Measurements from ENCODE around the gene NLRC5.
"Not testable (repeated sequence)": the region's sequence is repeated elsewhere in the genome, so short reads cannot be mapped to it uniquely, and the experiment has no call there.

The NLRC5 gene

GRCh38 chr16:57096793-57097192 is 107.4 kb downstream of the NLRC5 start:
- H3K4me3 ChIP-seq (ENCODE audit: low read depth, low read length), result no peak overlapping the region
- TF ChIP-seq CTCF (IDR thresholded peaks at IDR 0.05; ENCODE audit: insufficient read depth, low read depth, low read length, missing control alignments), result no peak
- no peak for DNase-seq (ENCODE audit: low read depth)

GRCh38 chr16:57098188-57098841 is 109.0 kb downstream of the NLRC5 start:
- no peak for TF ChIP-seq CTCF (IDR thresholded peaks at IDR 0.05; ENCODE audit: insufficient read depth, low read depth, low read length, missing control alignments)
- no peak for DNase-seq (ENCODE audit: low read depth)
- no peak overlapping the region for H3K4me3 ChIP-seq (ENCODE audit: low read depth, low read length)

GRCh38 chr16:57099965-57100364 is 110.6 kb downstream of the NLRC5 start:
- not testable (repeated sequence) for H3K4me3 ChIP-seq (ENCODE audit: low read depth, low read length); DNase-seq (ENCODE audit: low read depth)

- no peak overlapping the region for H3K4me3 ChIP-seq (ENCODE audit: low read depth, low read length)
- no peak for DNase-seq (ENCODE audit: low read depth)
- TF ChIP-seq CTCF (IDR thresholded peaks at IDR 0.05; ENCODE audit: insufficient read depth, low read depth, low read length, missing control alignments), result no peak
These were observed 111.1 kb downstream of the NLRC5 start for GRCh38 chr16:57100445-57100844.

GRCh38 chr16:57102888-57103851 is 113.8 kb downstream of the NLRC5 start:
- TF ChIP-seq CTCF (IDR thresholded peaks at IDR 0.05; ENCODE audit: insufficient read depth, low read depth, low read length, missing control alignments), result no peak
- DNase-seq (ENCODE audit: low read depth), result no peak
- H3K4me3 ChIP-seq (ENCODE audit: low read depth, low read length), result no peak overlapping the region

GRCh38 chr16:57104706-57105105 is 115.3 kb downstream of the NLRC5 start:
- no peak for TF ChIP-seq CTCF (IDR thresholded peaks at IDR 0.05; ENCODE audit: insufficient read depth, low read depth, low read length, missing control alignments)
- DNase-seq (ENCODE audit: low read depth), result peak; percentile 35

GRCh38 chr16:57105184-57105583 is 115.8 kb downstream of the NLRC5 start:
- no peak for TF ChIP-seq CTCF (IDR thresholded peaks at IDR 0.05; ENCODE audit: insufficient read depth, low read depth, low read length, missing control alignments)

More at GRCh38 chr16:57104706-57105105, 115.3 kb downstream of the NLRC5 start:
- no peak overlapping the region for H3K4me3 ChIP-seq (ENCODE audit: low read depth, low read length)

More at GRCh38 chr16:57105184-57105583, 115.8 kb downstream of the NLRC5 start:
- no peak for DNase-seq (ENCODE audit: low read depth)
- no peak overlapping the region for H3K4me3 ChIP-seq (ENCODE audit: low read depth, low read length)
